B cell (primary cell): ENCODE measurements around the gene DLG3.

ENCODE experiments used
- CTCF ChIP-seq: fragments of 200-600 bp; IDR thresholded peaks from one replicate; pipeline ENCODE4 v1.8.0; 2022; ENCODE audit warnings: antibody characterized with exemption, mild to moderate bottlenecking
- EZH2 ChIP-seq: IDR thresholded peaks from 2 replicates; pipeline ENCODE4 v1.6.1; 2012; ENCODE audit warnings: borderline replicate concordance, low read depth, mild to moderate bottlenecking, moderate library complexity, low read length; ENCODE audit not compliant: insufficient read depth, poor library complexity, severe bottlenecking

DNA sequence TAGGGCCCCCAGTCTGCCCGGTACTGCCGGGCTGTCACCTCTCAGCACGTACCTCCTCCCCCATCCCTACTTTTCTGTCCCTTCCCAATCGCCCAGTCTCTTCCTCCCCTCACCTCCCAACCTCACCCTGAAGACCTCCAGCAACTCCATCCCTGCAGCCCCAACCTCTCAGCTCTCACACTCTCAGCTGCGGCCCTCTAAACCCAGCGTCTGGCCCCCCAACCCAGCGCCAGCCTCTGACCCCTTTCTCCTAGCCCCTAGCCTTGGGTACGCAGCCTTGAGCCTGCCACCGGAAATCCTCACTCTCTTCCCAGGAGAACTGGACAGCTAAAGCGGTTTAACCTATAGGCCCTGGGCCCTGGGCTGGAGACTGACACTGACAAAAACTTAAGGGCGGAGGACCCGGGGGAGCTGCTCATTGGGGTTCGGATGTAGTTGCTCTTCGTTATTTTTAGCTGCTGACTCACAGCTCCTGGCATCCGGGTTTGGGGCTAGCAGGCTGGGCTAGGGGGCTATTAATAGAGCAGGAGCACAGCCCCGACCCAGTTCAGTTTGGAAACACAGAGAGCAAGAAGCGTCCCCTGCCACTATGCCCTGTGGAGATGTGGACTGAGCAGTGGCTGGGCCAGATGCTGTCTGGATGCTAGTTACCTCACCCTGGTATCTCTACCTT, 9.6 kb upstream of the DLG3 start:
- TF ChIP-seq CTCF (no peak), EZH2 (no peak)
